K562 (cell line): ENCODE measurements around the gene TMCC1. TPM values are rescaled to one million over a fixed set of nuclear protein-coding genes. Genes with fewer than 3 reads are reported as not detected.

Experiments
- ATAC-seq: fragments of 200-7000 bp; cut with Tn5 transposase; 3 replicates; pipeline ENCODE4 v1.9.1; 2020; ENCODE audit warnings: moderate library complexity
- BruUV-seq: library from RNA; stranded (reverse); fragments of 400-500 nt; replicated peaks from 2 replicates; lab custom pipeline; 2021; lab: Mats Ljungman, UMichigan
- CTCF ChIA-PET: fragments of 300-600 bp; formaldehyde crosslinking; extraction: SDS; loops from one replicate; lab custom pipeline; 2021; ENCODE audit warnings: low intra/inter-chr PET ratio; lab: Yijun Ruan, JAX
- POLR2A ChIA-PET: fragments of 300-600, 350-650 bp; sonication (Branson Sonifier 250); formaldehyde crosslinking; extraction: SDS; loops from one replicate; lab custom pipeline; 2021; ENCODE audit warnings: antibody characterized with exemption, inconsistent platforms; lab: Yijun Ruan, JAX
- DNase-seq, 4 experiments: peaks; one replicate each; pipeline versions ENCODE4 v3.0.0 to v3.0.0-alpha.2; 2011 to 2018; ENCODE audit warnings: low spot score in 3 of 4, mixed read lengths in 3 of 4; ENCODE audit errors: extremely low read depth in 1 of 4
- FAIRE-seq: peaks from 2 replicates; lab custom pipeline; 2011; peaks lifted over from hg19 to GRCh38; lab: Jason Lieb, UNC
- H2AFZ ChIP-seq: 2 replicates; pipeline ENCODE4 v1.6.0; 2011; ENCODE audit warnings: low read depth, low read length, control low read depth, inconsistent platforms
- H3K27ac ChIP-seq: fragments of 200-600 bp; 3 replicates; pipeline ENCODE4 v1.8.0; 2011; ENCODE audit warnings: low read depth, mild to moderate bottlenecking, control low read depth, inconsistent platforms, low read length, moderate library complexity, mixed read lengths; ENCODE audit errors: extremely low read depth
- H3K27me3 ChIP-seq, 2 experiments: fragments of 300-600 bp in 1 of 2; 2 replicates in 1 of 2; 3 replicates in 1 of 2; pipeline versions ENCODE4 v1.6.0 to v1.8.0; 2011; ENCODE audit warnings: inconsistent platforms in 2 of 2, low read length in 2 of 2, mild to moderate bottlenecking in 1 of 2, mixed read lengths in 1 of 2, moderate library complexity in 1 of 2; ENCODE audit not compliant: control insufficient read depth in 2 of 2, insufficient read depth in 2 of 2
- H3K36me3 ChIP-seq: fragments of 300-600 bp; 3 replicates; pipeline ENCODE4 v1.8.0; 2011; ENCODE audit warnings: mild to moderate bottlenecking, low read length, inconsistent platforms; ENCODE audit not compliant: control insufficient read depth, insufficient read depth
- H3K4me1 ChIP-seq, 2 experiments: fragments of 200-600 bp in 1 of 2; replicated peaks in 1 of 2; 2 replicates in 1 of 2; 3 replicates in 1 of 2; pipeline versions ENCODE4 v1.5.1 to v1.8.0; 2011; ENCODE audit warnings: inconsistent platforms in 2 of 2, low read length in 2 of 2, mild to moderate bottlenecking in 1 of 2, mixed read lengths in 1 of 2, moderate library complexity in 1 of 2; ENCODE audit not compliant: control insufficient read depth in 2 of 2, insufficient read depth in 2 of 2
- H3K4me2 ChIP-seq: 2 replicates; pipeline ENCODE4 v1.6.1; 2011; ENCODE audit warnings: low read length, control low read depth, inconsistent platforms, mixed read lengths; ENCODE audit not compliant: insufficient read depth
- H3K4me3 ChIP-seq: fragments of 200-600 bp; sonication (generic), shearing (Covaris generic); 2 replicates; pipeline ENCODE4 v1.5.1; 2016; ENCODE audit warnings: control low read depth, inconsistent platforms
- H3K79me2 ChIP-seq: fragments of 200-600 bp; 3 replicates; pipeline ENCODE4 v1.8.0; 2011; ENCODE audit warnings: low read length, inconsistent platforms; ENCODE audit not compliant: control insufficient read depth, insufficient read depth
- H3K9ac ChIP-seq, 2 experiments: 2 replicates each; pipeline versions ENCODE4 v1.6.0 to v1.6.1; 2011; ENCODE audit warnings: low read depth in 2 of 2, low read length in 2 of 2, control low read depth in 1 of 2, inconsistent platforms in 1 of 2, mild to moderate bottlenecking in 1 of 2, mixed read lengths in 1 of 2; ENCODE audit not compliant: insufficient read depth in 1 of 2
- H3K9me1 ChIP-seq: one replicate; pipeline ENCODE4 v1.6.0; 2011; ENCODE audit warnings: inconsistent platforms, mild to moderate bottlenecking, low read length, moderate library complexity; ENCODE audit not compliant: control insufficient read depth, insufficient read depth
- H3K9me3 ChIP-seq: replicated peaks from 2 replicates; pipeline ENCODE4 v1.5.1; 2011; ENCODE audit warnings: low read depth, low read length, inconsistent platforms; ENCODE audit not compliant: control insufficient read depth, insufficient read depth
- H4K20me1 ChIP-seq: replicated peaks from 2 replicates; pipeline ENCODE4 v1.6.1; 2011; ENCODE audit warnings: low read length, inconsistent platforms, mixed read lengths; ENCODE audit not compliant: control insufficient read depth, insufficient read depth
- MEIS2 ChIP-seq: fragments of 450-650 bp; IDR thresholded peaks from 2 replicates; pipeline ENCODE4 v1.6.1; 2014; ENCODE audit warnings: mild to moderate bottlenecking; ENCODE audit not compliant: partially characterized antibody
- PRPF4 ChIP-seq: fragments of 200-400 bp; formaldehyde crosslinking; IDR thresholded peaks from one replicate; pipeline ENCODE4 v1.6.1; 2017; ENCODE audit warnings: low read length, low read depth, mild to moderate bottlenecking; ENCODE audit not compliant: insufficient read depth, poor library complexity, severe bottlenecking
- ZNF408 ChIP-seq: fragments of 250-450 bp; sonication (Bioruptor Pico); IDR thresholded peaks from 2 replicates; pipeline ENCODE4 v1.4.0; 2020; ENCODE audit warnings: low read depth, mild to moderate bottlenecking, moderate library complexity
- WGBS: fragments of 100-300 bp; shearing (Covaris generic); methylation state at CpG from one replicate; pipeline ENCODE4 v1.1.6; 2016; ENCODE audit warnings: low coverage, mixed read lengths; ENCODE audit not compliant: insufficient coverage; ENCODE audit errors: missing lambda C conversion rate; 5-methylcytosine and 5-hydroxymethylcytosine counted together
- in situ Hi-C: fragments of 300-500 bp; cut with MboI; formaldehyde crosslinking; loops from 4 replicates; pipeline ENCODE4 v1.15.0; 2018; ENCODE audit warnings: inconsistent platforms, mixed read lengths
- intact Hi-C: fragments of 100-400 bp; cut with micrococcal nuclease; formaldehyde crosslinking; loops from 2 replicates; pipeline ENCODE4 v1.14.2; 2022
- polyA plus RNA-seq, 8 experiments: library from polyadenylated mRNA; depleted of rRNA in 4 of 8; stranded (reverse) in 5 of 8; unstranded in 3 of 8; fragments of >200 nt; fragmentation: Nextera tagmentation in 2 of 8; fragmentation: Illumina TruSeq in 1 of 8; extraction: Ambion mirVana in 2 of 8; extraction: Trizol in 1 of 8; gene quantifications; 2 replicates each; pipeline versions ENCODE4 v1.2.1 to v1.2.3, GENCODE V29; 2011 to 2014; ENCODE audit warnings: inconsistent platforms in 1 of 8, missing spikeins in 1 of 8
- total RNA-seq, 7 experiments: library from RNA; depleted of rRNA in 6 of 7; stranded (reverse); fragments of >200 nt in 6 of 7; fragmentation: Illumina TruSeq in 2 of 7; extraction: Trizol in 2 of 7; gene quantifications; 2 replicates each; pipeline versions ENCODE4 v1.2.1 to v1.2.3, GENCODE V29; 2011 to 2021; ENCODE audit warnings: low replicate concordance in 1 of 7
- TF ChIP-seq, protein P1 (sequence below): fragments of 450-650 bp; IDR thresholded peaks from 2 replicates; pipeline ENCODE4 v1.6.1; 2016
- TF ChIP-seq, protein P2 (sequence below), 2 experiments: IDR thresholded peaks in 1 of 2; conservative IDR thresholded peaks in 1 of 2; 2 replicates each; pipeline ENCODE4 v1.6.1; 2016; ENCODE audit warnings: low read depth in 2 of 2, mild to moderate bottlenecking in 1 of 2, missing compliant biosample characterization in 1 of 2, missing genetic modification characterization in 1 of 2, moderate library complexity in 1 of 2

Gene TMCC1
- total and polyA plus RNA-seq, 9 of the 15 experiments (the other 6 are each of a cell fraction or from before 2014, with no cell fraction given): 0.89 to 8.7 (median 4.0) TPM

DNA sequence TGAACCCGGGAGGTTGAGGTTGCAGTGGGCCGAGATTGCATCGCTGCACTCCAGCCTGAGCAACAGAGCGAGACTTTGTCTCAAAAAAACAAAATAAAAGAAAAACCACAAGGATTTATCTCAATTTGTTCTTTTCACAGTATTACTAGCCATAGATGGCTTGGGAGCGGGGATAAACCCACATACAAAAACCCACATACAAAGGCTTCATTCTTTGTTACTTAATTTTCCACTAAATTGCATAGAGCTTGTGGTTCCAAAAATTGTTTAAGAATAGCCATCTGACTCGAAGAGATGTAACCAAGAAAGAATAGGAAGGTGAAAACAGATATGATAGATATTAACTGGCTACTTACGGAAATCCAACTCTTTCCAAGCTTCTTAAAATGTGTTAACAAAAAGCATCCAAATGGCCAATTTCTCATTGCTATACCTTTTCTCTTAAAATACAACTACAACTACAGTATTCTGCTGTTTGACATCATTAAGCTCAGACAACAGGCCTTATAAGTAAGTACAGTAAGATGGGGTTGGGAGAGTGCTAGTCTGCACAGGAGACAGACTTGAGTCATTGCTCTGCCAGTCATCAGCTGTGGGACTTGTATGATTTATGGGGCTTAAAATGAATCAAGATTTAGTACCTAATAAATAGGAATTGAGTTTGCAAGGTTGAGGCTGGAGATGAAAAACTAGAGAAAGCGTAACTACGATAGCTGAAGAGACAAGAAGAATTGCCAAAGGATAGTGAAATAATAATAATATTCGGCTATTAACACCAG is 190.4 kb downstream of the TMCC1 start:
- DNase-seq (no peak), ATAC-seq (no peak), FAIRE-seq (no peak)
- Histone ChIP-seq H3K9me1 (no peaks in the 10 kb centered on the region), H3K4me2 (no peak overlapping the region), H2AFZ (no peak overlapping the region), H3K27me3 (no peaks in the 10 kb centered on the region), H3K4me1 (peaks cover 3 to 4% of the 10 kb centered on the region in 2 experiments; a peak in 4 of 5 replicates), H3K79me2 (no peaks in the 10 kb centered on the region; the same call in 2 of the 3 replicates), H4K20me1 (no peaks in the 10 kb centered on the region), H3K27ac (no peak overlapping the region), H3K9me3 (no peaks in the 10 kb centered on the region), H3K4me3 (no peak overlapping the region), H3K9ac (no peak overlapping the region), H3K36me3 (no peaks in the 10 kb centered on the region)
- no TSS peak for BruUV-seq
- no peak for TF ChIP-seq ZNF408 (CRISPR knock-in tag)
- TF ChIP-seq, protein P1, sequence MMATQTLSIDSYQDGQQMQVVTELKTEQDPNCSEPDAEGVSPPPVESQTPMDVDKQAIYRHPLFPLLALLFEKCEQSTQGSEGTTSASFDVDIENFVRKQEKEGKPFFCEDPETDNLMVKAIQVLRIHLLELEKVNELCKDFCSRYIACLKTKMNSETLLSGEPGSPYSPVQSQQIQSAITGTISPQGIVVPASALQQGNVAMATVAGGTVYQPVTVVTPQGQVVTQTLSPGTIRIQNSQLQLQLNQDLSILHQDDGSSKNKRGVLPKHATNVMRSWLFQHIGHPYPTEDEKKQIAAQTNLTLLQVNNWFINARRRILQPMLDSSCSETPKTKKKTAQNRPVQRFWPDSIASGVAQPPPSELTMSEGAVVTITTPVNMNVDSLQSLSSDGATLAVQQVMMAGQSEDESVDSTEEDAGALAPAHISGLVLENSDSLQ: peak; percentile 88
- TF ChIP-seq, protein P2, sequence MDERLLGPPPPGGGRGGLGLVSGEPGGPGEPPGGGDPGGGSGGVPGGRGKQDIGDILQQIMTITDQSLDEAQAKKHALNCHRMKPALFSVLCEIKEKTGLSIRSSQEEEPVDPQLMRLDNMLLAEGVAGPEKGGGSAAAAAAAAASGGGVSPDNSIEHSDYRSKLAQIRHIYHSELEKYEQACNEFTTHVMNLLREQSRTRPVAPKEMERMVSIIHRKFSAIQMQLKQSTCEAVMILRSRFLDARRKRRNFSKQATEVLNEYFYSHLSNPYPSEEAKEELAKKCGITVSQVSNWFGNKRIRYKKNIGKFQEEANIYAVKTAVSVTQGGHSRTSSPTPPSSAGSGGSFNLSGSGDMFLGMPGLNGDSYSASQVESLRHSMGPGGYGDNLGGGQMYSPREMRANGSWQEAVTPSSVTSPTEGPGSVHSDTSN (CRISPR knock-in tag; IDR thresholded peaks at IDR 0.05; ENCODE audit: low read depth): no peak
- TF ChIP-seq, protein P2 (tag; conservative IDR thresholded peaks at IDR 0.05; ENCODE audit: low read depth): peak; percentile 87
- peak; percentile 90 for TF ChIP-seq MEIS2
- TF ChIP-seq PRPF4: no peak
- WGBS: 75% methylated on average over 10 of the region's 10 CpGs
- ChIA-PET CTCF (no interaction called here), POLR2A (interaction anchor here (0.7 kb wide), 1 partner anchor 44 kb away, joined by 4 read pairs; no protein-coding TSS in a partner anchor)
- in situ Hi-C loops (no loop called here), intact Hi-C loops (no loop called here)
